Erythroblast (primary cell): ENCODE measurements around the gene EFCAB9.

Experiments used
- GATA1 ChIP-seq: IDR thresholded peaks from 2 replicates; pipeline ENCODE4 v1.6.1; 2011; ENCODE audit warnings: low read depth, mild to moderate bottlenecking, control low read depth, low read length, moderate library complexity
- POLR2A ChIP-seq: IDR thresholded peaks from 2 replicates; pipeline ENCODE4 v1.6.1; 2011; ENCODE audit warnings: mild to moderate bottlenecking, low read length

- TF ChIP-seq POLR2A (no peak), GATA1 (no peak)
These were observed 31.5 kb upstream of the EFCAB9 start for GRCh38 chr5:172162323-172162986.
